Bronchial epithelial cell (primary cell): ENCODE measurements around the gene ODR4. TPM values are rescaled to one million over a fixed set of nuclear protein-coding genes. Genes with fewer than 3 reads are reported as not detected.
"Not testable (repeated sequence)": the region's sequence is repeated elsewhere in the genome, so short reads cannot be mapped to it uniquely, and the experiment has no call there.

Source experiments
- DNase-seq: peaks from one replicate; pipeline ENCODE4 v3.0.0-alpha.2; 2010; ENCODE audit warnings: low read depth
- FAIRE-seq: peaks from 2 replicates; lab custom pipeline; 2011; peaks lifted over from hg19 to GRCh38; lab: Jason Lieb, UNC
- H3K27me3 ChIP-seq: 2 replicates; pipeline ENCODE4 v1.5.1; 2011; ENCODE audit warnings: low read length; ENCODE audit not compliant: control insufficient read depth, insufficient read depth
- H3K36me3 ChIP-seq: 2 replicates; pipeline ENCODE4 v1.5.1; 2011; ENCODE audit warnings: low read length; ENCODE audit not compliant: control insufficient read depth, insufficient read depth
- H3K4me3 ChIP-seq: 2 replicates; pipeline ENCODE4 v1.5.1; 2011; ENCODE audit warnings: mild to moderate bottlenecking, low read depth, low read length, control low read depth
- CTCF ChIP-seq: IDR thresholded peaks from 2 replicates; pipeline ENCODE4 v1.5.1; 2011; ENCODE audit warnings: mild to moderate bottlenecking, moderate library complexity, low read length, control low read depth, inconsistent platforms; ENCODE audit not compliant: insufficient read depth, severe bottlenecking
- total RNA-seq: library from RNA; depleted of rRNA; stranded (reverse); fragments of >200 nt; gene quantifications from 2 replicates; pipeline ENCODE4 v1.2.1, GENCODE V29; 2014

Gene ODR4
- total RNA-seq, 1 donor from 2014 or later = 21.9 TPM

- DNase-seq = no peak
- no peaks in the 10 kb centered on the region for H3K27me3 ChIP-seq
- no peak for TF ChIP-seq CTCF
- no peak overlapping the region for H3K4me3 ChIP-seq
- no peaks in the 10 kb centered on the region for H3K36me3 ChIP-seq
- no peak for FAIRE-seq
Observed at GRCh38 chr1:186443638-186444037, 68.0 kb downstream of the ODR4 start.

GRCh38 chr1:186446152-186446551 lies 70.5 kb downstream of the ODR4 start:
- FAIRE-seq = no peak
- Histone ChIP-seq H3K4me3 (no peak overlapping the region), H3K27me3 (no peaks in the 10 kb centered on the region), H3K36me3 (no peaks in the 10 kb centered on the region)
- no peak for DNase-seq
- TF ChIP-seq CTCF = no peak

- Histone ChIP-seq H3K36me3 (no peaks in the 10 kb centered on the region), H3K27me3 (no peaks in the 10 kb centered on the region), H3K4me3 (no peak overlapping the region)
- no peak for FAIRE-seq
- no peak for TF ChIP-seq CTCF
- DNase-seq = no peak
Observed at GRCh38 chr1:186454981-186455380, 79.3 kb downstream of the ODR4 start.

- FAIRE-seq (no peak), DNase-seq (no peak)
- H3K27me3 ChIP-seq = no peaks in the 10 kb centered on the region
- no peaks in the 10 kb centered on the region for H3K36me3 ChIP-seq
- TF ChIP-seq CTCF = no peak
- H3K4me3 ChIP-seq = no peak overlapping the region
Observed at GRCh38 chr1:186456729-186457255, 81.2 kb downstream of the ODR4 start.

GRCh38 chr1:186459161-186459560 lies 83.5 kb downstream of the ODR4 start:
- not testable (repeated sequence) for FAIRE-seq, H3K36me3 ChIP-seq, H3K4me3 ChIP-seq, DNase-seq, H3K27me3 ChIP-seq

- no peaks in the 10 kb centered on the region for H3K27me3 ChIP-seq
- H3K36me3 ChIP-seq = no peaks in the 10 kb centered on the region
- FAIRE-seq = no peak
- TF ChIP-seq CTCF = no peak
- DNase-seq = no peak
- no peak within 1 kb of the TSS for H3K4me3 ChIP-seq
Observed at GRCh38 chr1:186461014-186461413, 85.4 kb downstream of the ODR4 start, which contains the start of gene PDC. PDC (minus strand) TSS chr1:186461114; CDS start chr1:186449459, 11,655 bp downstream.
